GM19043 (cell line): ENCODE results near the gene OCIAD1.
"Not testable (repeated sequence)": the region's sequence is repeated elsewhere in the genome, so short reads cannot be mapped to it uniquely, and the experiment has no call there.

Source experiments
- ATAC-seq: cut with Tn5 transposase; IDR thresholded peaks from one replicate; pipeline ENCODE4 v1.9.1; 2021; ENCODE audit warnings: low read depth; ENCODE audit not compliant: unreplicated experiment

The OCIAD1 gene

DNA sequence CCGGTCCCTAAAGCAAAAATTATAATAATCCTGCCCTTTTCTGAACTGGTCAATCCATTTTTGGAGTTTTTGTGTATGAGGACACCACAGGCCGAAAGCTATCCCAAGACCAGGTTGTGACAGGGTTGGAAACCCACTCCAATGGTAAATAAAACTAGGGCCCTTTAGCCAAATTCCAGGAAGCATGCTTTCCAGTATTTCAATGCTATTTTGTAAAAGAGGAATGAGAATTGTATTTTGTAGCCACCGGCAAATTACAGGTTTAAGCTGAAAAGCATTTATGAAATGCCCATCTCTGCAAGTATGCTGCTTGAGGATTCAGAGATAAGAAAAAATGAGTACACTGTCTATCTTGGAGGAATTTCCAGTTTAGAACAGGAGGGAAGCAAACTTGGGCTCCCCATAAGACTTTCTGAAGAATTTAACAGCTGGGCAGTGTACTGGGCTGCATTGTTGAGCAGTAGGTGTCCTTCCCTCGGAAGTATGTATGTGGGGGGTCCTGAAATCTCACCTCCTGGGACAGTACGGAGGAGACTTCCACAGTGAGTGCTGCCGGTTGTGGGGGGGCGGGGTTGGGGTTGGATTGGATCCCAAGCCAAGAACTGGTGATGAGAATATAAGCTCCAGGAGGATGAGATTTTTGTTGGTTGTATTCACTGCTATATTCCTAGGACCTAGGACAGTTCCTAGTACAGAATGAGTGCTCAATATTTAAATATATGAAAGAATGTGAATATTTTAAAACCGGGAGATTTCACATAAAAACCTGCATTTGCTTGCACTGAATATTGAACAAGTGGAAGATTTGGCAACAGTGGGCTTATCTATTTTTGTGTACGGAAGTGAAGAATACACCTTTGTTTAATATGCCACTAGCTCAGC is 48.9 kb downstream of the OCIAD1 start:
- ATAC-seq = no peak

DNA sequence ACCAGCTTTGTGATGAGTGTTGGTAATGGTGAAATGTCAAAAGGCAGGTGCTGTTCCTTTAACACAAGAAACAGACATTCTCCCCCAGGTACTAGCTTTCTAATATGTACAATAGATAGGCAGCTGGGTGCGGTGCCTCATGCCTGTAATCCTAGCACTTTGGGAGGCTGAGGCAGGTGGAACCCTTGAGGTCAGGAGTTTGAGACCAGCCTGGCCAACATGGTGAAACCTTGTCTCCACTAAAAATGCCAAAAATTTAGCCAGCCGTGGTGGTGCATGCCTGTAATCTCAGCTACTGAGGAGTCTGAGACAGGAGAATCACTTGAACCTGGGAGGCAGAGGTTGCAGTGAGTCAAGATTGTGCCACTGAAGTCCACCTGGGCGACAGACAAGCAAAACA is 50.8 kb downstream of the OCIAD1 start:
- ATAC-seq = not testable (repeated sequence)

DNA sequence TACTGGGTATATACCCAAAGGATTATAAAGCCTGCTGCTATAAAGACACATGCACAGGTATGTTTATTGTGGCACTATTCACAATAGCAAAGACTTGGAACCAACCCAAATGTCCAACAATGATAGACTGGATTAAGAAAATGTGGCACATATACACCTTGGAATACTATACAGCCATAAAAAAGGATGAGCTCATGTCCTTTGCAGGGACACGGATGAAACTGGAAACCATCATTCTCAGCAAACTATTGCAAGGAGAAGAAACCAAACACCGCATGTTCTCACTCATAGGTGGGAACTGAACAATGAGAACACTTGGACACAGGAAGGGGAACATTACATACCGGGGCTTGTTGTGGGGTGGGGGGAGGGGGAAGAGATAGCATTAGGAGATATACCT is 58.9 kb downstream of the OCIAD1 start:
- not testable (repeated sequence) for ATAC-seq

DNA sequence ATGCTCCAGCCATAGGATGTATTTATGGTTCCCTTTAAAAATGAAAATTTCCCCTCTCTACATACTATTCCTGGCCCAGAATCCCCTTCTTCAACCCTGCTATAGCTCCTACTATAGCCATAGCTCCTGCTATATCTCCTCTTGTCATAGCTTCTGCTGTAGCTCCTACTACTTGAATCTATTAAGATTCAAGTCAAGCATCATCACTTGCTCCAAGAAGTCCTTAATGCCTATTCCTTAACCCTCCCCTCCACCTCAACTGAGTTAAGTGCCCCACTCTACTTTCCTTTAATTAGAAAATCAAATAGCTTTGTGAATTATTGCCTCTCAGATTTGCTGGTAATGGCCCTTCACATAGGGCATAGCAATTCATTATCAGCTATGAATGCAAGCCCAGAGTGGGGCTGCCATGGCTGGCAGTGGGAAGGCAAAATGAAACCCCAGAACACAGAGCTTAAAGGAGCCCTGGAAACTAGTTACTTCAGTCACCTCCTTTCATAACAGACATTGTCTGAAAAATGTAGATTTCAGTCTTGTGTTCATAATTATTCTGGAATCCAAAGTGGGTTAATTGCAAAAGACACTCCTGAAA is 60.2 kb downstream of the OCIAD1 start:
- no peak for ATAC-seq

DNA sequence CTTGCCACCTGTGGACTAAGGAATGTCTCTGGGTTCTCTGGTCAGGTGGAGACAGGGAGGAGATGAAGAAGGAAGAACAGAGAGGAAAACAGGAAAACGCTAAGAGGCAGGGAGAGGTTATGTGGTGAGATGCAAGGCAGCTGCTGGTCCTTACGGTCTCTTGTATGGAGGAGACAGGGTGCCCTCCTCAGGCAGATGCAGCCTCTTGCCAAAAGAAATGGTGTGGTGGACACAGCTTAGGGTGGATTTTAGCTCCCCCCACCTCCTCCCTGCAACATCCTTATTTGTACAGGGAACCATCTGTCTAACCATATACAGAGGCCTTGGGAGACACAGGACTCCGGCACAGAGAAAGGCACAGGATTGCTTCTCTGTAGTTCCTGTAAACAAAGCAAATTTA is 66.0 kb downstream of the OCIAD1 start:
- no peak for ATAC-seq

DNA sequence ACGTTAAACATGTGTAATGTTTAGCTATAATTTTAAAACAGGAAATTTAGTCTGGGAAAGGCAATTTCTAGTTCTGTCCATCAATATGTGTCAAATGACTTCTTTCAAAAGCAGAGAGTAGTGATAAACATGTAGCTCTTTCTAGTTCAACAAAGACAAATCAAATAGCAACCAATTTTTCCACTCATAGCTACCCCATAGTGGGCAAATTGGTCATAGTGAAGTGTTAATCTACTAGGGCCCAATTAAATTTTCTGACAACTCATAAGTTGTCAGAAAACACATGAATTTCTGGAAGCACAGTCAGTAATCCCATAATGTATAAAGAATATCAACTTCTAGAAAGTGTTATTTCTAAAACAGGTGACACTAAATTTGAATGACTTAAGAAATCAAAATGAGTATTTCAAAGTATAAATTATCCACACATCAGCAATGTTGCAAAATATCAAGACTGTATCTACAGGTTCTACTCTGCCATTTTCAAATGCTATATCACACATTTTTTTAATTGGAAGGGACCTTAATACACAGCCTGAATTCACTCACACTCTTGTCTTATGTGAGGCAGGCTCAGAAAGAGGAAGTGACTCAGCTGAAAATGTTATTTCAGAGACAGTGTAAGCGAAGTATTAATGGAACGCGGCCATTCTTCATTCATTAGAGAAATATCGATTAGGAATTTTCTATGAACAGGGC is 68.0 kb downstream of the OCIAD1 start:
- ATAC-seq = no peak

DNA sequence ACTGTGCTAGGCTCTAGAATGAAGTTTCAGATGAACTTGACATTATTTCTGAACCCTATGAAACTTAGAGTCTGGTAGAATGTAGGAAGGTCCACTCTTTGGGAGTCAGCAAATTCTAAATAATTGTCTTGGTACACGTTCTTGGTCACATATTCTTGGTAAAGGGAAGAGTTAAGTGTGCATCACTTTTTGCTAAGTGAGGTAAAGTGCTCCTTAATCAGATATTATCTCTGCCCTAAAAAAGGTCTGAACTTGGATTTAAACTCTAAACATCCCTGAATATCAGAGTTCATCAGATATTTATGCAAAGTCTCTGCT is 68.5 kb downstream of the OCIAD1 start:
- no peak for ATAC-seq

DNA sequence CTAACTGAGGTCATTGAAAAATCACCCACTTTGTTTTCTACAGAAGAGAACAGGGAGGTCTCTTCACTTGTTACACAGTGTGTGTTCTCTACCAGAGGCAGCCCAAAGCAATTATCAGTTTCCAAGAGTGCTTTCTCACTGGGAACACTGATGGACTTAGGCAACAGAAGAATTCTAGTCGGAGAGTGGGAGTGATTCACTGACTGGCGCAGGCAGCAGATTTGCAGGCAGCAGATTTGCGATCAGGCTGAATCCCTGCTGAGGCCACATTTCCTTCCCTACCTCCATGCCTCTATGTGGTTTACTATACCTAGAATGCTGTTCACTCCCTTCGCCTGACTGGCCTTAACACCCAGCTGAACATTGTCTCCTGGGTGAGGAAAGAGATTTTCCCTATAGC is 69.1 kb downstream of the OCIAD1 start:
- ATAC-seq = no peak

DNA sequence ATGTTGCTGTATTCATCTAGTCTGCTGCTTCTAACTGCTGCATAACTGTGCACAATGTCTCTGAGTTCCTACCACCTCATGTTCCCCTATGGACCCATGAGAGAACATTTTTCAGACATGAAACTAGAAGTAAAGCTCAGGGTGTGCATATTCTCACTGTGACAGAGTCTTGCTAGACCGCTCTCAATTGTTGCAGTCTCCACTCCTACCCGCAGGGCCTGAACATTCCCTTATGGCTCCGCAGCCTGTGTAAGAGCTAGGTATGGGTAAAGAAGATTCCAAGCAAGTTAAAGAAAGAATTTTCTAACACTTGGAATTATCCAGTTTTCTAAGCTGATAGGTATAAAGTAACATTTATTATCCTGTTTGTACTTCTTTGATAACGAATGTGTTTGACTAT is 70.3 kb downstream of the OCIAD1 start:
- ATAC-seq = no peak

GRCh38 chr4:48902266-48902665 is 71.4 kb downstream of the OCIAD1 start:
- ATAC-seq = no peak

GRCh38 chr4:48904101-48904500 is 73.2 kb downstream of the OCIAD1 start:
- no peak for ATAC-seq

DNA sequence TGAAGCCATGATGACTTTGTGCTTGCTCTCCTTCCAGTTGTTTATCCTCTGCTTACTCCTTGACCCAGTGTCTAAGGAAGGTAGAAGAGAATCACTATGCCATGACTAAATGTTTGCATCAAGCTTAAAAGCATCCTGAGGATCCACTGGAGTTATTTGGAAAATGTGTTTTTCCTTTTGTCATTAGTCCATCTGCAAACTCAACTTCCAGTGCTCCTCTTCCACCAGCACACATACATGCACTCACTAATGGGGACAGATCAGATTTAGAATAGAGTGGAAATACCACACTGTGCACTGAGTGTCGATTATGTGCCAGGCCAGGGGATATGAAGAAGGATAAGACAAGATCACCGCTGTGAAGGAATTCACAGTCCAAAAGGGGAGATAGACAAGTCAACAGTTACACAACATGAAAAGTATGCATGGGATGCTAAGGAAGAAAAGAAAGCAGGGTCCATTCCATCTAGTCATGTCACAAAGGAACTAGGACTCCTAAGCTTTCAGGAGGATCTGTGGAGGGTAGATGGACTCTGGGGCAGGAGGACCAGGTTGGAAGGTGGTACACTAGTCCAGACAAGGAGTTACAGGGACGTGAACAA is 73.8 kb downstream of the OCIAD1 start:
- ATAC-seq = no peak

DNA sequence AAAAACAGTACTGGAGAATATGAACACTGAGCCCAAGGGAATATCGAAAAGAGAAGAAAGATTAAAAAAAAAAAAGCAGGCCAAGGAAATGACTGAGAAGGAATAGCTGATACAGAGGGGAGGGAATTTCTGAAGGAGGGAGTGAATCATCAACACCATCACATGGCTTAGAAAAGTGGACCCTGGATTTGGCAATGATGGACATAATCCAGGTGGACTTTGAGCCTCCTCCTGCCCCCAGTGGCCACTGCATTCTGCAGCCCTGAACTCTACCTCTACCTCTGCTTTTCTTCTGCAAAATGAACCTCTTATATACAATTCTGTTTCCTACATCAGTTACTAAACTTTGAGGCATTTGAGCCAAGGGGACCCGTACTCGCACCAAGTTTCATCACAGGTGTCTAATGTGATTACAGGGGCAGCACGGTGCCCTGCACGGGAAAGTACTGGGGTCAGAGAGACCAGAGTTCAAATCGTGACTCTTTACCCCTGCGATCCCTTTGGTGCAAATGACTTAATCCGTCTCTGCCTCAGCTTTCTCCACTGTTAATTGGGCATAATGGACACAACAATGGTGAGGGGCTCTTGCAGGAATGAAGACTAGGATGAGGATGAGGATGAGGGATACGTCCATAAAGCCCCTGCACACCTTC is 74.6 kb downstream of the OCIAD1 start:
- no peak for ATAC-seq

GRCh38 chr4:48906206-48907173 is 75.6 kb downstream of the OCIAD1 start, which contains the start of gene OCIAD2:
Gene OCIAD2, minus strand, starts transcription at chr4:48906774. Its CDS starts 2,225 bp downstream, at chr4:48904549.
- ATAC-seq = peak; percentile 92

DNA sequence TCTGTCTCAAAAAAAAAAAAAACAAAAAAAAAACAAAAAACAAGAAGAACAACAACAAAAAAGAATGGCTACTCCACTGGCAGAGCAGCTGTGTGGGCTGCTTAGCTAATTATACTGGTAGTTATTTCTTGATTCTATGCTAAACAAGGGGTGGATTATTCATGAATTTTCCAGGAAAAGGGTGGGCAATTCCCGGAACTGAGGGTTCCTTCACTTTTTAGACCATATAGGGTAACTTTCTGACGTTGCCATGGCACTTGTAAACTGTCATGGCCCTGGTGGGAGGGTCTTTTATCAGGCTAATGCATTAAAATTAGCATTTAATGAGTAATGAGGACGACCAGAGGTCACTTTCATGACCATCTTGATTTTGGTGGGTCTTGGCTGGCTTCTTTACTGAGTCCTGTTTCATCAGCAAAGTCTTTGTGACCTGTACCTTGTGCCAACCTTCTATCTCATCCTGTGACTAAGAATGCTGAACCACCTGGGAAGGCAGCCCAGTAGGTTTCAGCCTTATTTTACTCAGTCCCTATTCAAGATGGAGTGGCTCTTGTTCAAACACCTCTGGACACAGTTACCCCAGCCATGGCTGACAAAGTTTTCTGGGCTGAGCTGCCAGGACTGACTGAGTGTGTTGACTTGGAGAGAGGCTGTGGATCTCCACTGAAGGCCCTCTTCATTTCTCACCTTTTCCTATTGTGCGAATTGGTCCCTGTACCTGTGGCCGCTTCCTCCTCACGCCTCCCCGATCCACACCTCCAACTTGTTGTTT is 77.0 kb downstream of the OCIAD1 start:
- no peak for ATAC-seq

- no peak for ATAC-seq
These were observed 77.8 kb downstream of the OCIAD1 start for GRCh38 chr4:48908687-48909086.

DNA sequence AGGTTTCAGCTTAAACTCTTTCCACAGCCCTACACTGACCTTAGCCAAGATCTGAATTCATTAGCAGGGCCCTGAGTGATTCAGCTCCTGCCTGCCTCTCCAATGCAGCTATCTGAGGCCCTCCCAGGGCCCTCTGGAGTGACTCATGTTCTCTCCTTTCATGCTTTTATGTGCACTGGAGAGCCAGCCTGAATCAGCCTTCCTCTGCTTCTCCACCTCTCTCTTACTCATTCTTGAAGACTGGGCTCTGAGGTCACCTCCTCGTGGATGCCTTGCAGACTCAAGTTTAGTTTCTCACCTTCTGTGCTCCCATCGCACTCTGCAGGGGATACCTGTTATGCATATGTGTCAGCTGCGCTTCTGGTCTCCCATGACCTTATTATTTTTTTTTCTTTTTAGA is 78.8 kb downstream of the OCIAD1 start:
- no peak for ATAC-seq

- no peak for ATAC-seq
These were observed 79.6 kb downstream of the OCIAD1 start for GRCh38 chr4:48910511-48910910.
